Measurements from ENCODE around the gene FMN1. TPM values are rescaled to one million over a fixed set of nuclear protein-coding genes. Genes with fewer than 3 reads are reported as not detected.

FMN1 gene
- total RNA-seq, 1 experiment from 2014 or later = 3.9 TPM

DNA sequence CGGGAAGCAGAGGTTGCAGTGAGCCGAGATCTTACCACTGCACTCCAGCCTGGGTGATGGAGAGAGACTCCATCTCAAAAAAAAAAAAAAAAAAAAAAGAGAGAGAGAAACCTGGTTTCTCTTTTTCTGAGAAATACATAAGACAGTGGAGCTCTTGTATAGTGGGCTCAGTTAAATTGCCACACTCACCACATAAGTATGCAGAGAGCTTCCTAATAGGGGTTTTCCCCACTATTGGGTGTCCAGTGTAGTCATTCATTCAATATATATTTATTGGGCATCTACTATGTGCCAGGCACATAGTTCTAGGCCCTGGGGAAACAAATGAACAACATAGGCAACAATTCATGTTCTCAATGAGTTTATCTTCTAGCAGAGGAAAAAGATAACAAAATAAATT is 48.9 kb upstream of the FMN1 start:
- CTCF ChIA-PET = interaction anchor here (0.6 to 1.1 kb wide), 4 partner anchors 26 to 457 kb away, joined by 3 to 10 read pairs (median 4); no protein-coding TSS in a partner anchor

DNA sequence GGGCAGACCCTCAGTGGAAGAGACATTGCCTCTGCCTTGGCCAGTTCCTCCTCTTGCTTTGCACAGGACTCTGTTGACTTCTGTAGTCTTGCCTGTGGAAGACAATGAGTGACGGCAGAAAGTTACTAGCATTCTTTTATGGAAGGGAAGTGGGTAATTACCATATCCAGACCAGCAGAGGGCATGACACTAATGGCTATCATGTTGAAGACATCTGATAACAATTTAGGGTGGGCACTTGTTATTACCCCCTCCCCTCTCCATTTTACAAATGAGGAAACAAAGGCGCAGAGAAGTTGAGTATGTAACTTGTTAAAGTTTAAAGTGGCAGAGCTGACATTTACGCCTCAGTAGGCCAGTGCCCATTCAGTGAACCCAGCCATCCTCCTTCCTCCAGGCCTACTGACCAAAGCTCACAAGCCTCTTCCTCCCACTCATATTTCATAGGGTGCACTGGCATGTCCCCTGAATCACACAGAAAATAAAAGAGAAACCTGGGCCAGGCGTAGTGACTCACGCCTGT is 48.2 kb upstream of the FMN1 start:
- Histone ChIP-seq H3K4me3 (ENCODE audit: low read depth in 2 of 2, low read length in 2 of 2) (no peak overlapping the region), H3K27me3 (ENCODE audit: control insufficient read depth, insufficient read depth, low read length) (no peaks in the 10 kb centered on the region), H3K36me3 (ENCODE audit: control insufficient read depth, insufficient read depth, low read length) (no peaks in the 10 kb centered on the region), H3K9me3 (ENCODE audit: control insufficient read depth, insufficient read depth, low read depth, low read length) (no peaks in the 10 kb centered on the region), H3K27ac (ENCODE audit: low read length) (no peak overlapping the region), H3K4me1 (ENCODE audit: control insufficient read depth, insufficient read depth, low read length) (no peaks in the 10 kb centered on the region)
- ATAC-seq (no peak), DNase-seq (ENCODE audit: low read depth, low spot score) (no peak)
- in situ Hi-C loops (cut with HindIII; ENCODE audit: low pct_unique_long_range_greater_than_20kb, low sequenced_read_pairs) = no loop called here
- ChIA-PET POLR2A (no interaction called here), CTCF (interaction anchor here (0.6 to 1.0 kb wide), 2 partner anchors 427 to 458 kb away, joined by 3 read pairs; no protein-coding TSS in a partner anchor)
- BruUV-seq (replicated peaks) = no TSS peak
- TF ChIP-seq POLR2AphosphoS5 (IDR thresholded peaks at IDR 0.05; ENCODE audit: low read depth, low read length) = no peak
- TF ChIP-seq, protein P1, sequence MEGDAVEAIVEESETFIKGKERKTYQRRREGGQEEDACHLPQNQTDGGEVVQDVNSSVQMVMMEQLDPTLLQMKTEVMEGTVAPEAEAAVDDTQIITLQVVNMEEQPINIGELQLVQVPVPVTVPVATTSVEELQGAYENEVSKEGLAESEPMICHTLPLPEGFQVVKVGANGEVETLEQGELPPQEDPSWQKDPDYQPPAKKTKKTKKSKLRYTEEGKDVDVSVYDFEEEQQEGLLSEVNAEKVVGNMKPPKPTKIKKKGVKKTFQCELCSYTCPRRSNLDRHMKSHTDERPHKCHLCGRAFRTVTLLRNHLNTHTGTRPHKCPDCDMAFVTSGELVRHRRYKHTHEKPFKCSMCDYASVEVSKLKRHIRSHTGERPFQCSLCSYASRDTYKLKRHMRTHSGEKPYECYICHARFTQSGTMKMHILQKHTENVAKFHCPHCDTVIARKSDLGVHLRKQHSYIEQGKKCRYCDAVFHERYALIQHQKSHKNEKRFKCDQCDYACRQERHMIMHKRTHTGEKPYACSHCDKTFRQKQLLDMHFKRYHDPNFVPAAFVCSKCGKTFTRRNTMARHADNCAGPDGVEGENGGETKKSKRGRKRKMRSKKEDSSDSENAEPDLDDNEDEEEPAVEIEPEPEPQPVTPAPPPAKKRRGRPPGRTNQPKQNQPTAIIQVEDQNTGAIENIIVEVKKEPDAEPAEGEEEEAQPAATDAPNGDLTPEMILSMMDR (IDR thresholded peaks at IDR 0.05) = peak; percentile 69
- intact Hi-C loops (cut with micrococcal nuclease; ENCODE audit: unreplicated experiment) = no loop called here

More for the DNA sequence above, 48.9 kb upstream of the FMN1 start:
- in situ Hi-C loops (cut with HindIII; ENCODE audit: low pct_unique_long_range_greater_than_20kb, low sequenced_read_pairs) (no loop called here), intact Hi-C loops (cut with micrococcal nuclease; ENCODE audit: unreplicated experiment) (no loop called here)
- Histone ChIP-seq H3K9me3 (ENCODE audit: control insufficient read depth, insufficient read depth, low read depth, low read length) (no peaks in the 10 kb centered on the region), H3K4me3 (ENCODE audit: low read depth in 2 of 2, low read length in 2 of 2) (no peak overlapping the region), H3K4me1 (ENCODE audit: control insufficient read depth, insufficient read depth, low read length) (no peaks in the 10 kb centered on the region), H3K27ac (ENCODE audit: low read length) (no peak overlapping the region), H3K36me3 (ENCODE audit: control insufficient read depth, insufficient read depth, low read length) (no peaks in the 10 kb centered on the region), H3K27me3 (ENCODE audit: control insufficient read depth, insufficient read depth, low read length) (no peaks in the 10 kb centered on the region)
- peak; percentile 59; the same call in 1 of the 2 replicates for ATAC-seq
- DNase-seq (ENCODE audit: low read depth, low spot score) = no peak
- POLR2A ChIA-PET = no interaction called here
- no TSS peak for BruUV-seq (replicated peaks)
- TF ChIP-seq, protein P2, sequence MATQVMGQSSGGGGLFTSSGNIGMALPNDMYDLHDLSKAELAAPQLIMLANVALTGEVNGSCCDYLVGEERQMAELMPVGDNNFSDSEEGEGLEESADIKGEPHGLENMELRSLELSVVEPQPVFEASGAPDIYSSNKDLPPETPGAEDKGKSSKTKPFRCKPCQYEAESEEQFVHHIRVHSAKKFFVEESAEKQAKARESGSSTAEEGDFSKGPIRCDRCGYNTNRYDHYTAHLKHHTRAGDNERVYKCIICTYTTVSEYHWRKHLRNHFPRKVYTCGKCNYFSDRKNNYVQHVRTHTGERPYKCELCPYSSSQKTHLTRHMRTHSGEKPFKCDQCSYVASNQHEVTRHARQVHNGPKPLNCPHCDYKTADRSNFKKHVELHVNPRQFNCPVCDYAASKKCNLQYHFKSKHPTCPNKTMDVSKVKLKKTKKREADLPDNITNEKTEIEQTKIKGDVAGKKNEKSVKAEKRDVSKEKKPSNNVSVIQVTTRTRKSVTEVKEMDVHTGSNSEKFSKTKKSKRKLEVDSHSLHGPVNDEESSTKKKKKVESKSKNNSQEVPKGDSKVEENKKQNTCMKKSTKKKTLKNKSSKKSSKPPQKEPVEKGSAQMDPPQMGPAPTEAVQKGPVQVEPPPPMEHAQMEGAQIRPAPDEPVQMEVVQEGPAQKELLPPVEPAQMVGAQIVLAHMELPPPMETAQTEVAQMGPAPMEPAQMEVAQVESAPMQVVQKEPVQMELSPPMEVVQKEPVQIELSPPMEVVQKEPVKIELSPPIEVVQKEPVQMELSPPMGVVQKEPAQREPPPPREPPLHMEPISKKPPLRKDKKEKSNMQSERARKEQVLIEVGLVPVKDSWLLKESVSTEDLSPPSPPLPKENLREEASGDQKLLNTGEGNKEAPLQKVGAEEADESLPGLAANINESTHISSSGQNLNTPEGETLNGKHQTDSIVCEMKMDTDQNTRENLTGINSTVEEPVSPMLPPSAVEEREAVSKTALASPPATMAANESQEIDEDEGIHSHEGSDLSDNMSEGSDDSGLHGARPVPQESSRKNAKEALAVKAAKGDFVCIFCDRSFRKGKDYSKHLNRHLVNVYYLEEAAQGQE (IDR thresholded peaks at IDR 0.05; ENCODE audit: insufficient read depth in 1 of 2, low read depth in 2 of 2, low read length in 1 of 2) = no peak
- TF ChIP-seq TCF7L2 (IDR thresholded peaks at IDR 0.05; ENCODE audit: low read depth, low read length) (no peak), SIN3A (IDR thresholded peaks at IDR 0.05; ENCODE audit: borderline replicate concordance, insufficient read depth, low read depth, low read length) (no peak), POLR2AphosphoS5 (IDR thresholded peaks at IDR 0.05; ENCODE audit: low read depth, low read length) (no peak)
- TF ChIP-seq, protein P1 (IDR thresholded peaks at IDR 0.05) = no peak
